ENCODE measurements around the gene ATP1B2. TPM values are rescaled to one million over a fixed set of nuclear protein-coding genes. Genes with fewer than 3 reads are reported as not detected.

The ATP1B2 gene
- 10 to 100 TPM in 1 of 4 donors, 1 to 10 TPM in 3; 3.2 to 20.7 (median 8.0) TPM for total RNA-seq

DNA sequence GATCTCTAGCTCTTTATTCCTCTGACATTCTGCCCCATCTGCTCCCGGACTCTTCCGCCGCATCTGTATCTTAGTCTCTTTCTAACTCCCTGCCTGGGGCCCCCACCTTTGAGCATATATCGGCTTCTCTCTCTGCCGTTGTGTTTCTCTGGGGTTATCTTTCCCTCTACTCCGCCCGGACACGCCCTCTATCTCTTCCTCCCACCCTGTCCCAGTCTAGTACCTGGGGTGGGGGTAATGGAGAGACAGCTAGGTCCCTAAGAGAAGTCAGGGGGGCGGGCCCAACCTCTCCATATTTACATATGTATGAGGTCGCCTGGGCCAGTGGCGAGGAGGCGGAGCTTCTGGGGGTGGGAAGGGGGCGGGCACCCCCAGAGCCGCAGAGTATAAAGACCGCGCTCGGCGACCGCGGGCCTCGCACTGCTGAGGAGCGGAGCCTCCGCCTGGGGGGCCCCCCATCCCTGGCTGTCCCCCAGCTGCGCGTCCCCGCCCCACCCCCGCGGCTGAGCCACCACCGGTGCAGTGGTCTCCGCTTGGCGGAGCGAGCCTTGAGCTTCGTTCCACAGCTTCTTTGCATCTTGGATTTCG, at the start of gene ATP1B2:
Gene ATP1B2, plus strand, starts transcription at position 418 of the 588 bp plus-strand sequence. CDS start 593 bp downstream, outside the sequence.
- intact Hi-C loops (cut with DNase I; ENCODE audit: low total_unique reads): no loop called here
- peak; percentile 72 to 83 for DNase-seq
- no peaks in the 10 kb centered on the region for H3K27me3 ChIP-seq

GRCh38 chr17:7606280-7606679, 44.4 kb upstream of the ATP1B2 start:
- intact Hi-C loops (cut with DNase I; ENCODE audit: low total_unique reads): no loop called here
- Histone ChIP-seq H3K36me3 (no peaks in the 10 kb centered on the region), H3K4me3 (no peak overlapping the region), H3K27me3 (no peaks in the 10 kb centered on the region), H3K4me1 (peaks cover 0 to 7% of the 10 kb centered on the region in 2 donors), H3K9me3 (no peaks in the 10 kb centered on the region), H3K27ac (no peak overlapping the region)
- TF ChIP-seq, protein P1, sequence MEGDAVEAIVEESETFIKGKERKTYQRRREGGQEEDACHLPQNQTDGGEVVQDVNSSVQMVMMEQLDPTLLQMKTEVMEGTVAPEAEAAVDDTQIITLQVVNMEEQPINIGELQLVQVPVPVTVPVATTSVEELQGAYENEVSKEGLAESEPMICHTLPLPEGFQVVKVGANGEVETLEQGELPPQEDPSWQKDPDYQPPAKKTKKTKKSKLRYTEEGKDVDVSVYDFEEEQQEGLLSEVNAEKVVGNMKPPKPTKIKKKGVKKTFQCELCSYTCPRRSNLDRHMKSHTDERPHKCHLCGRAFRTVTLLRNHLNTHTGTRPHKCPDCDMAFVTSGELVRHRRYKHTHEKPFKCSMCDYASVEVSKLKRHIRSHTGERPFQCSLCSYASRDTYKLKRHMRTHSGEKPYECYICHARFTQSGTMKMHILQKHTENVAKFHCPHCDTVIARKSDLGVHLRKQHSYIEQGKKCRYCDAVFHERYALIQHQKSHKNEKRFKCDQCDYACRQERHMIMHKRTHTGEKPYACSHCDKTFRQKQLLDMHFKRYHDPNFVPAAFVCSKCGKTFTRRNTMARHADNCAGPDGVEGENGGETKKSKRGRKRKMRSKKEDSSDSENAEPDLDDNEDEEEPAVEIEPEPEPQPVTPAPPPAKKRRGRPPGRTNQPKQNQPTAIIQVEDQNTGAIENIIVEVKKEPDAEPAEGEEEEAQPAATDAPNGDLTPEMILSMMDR (IDR thresholded peaks at IDR 0.05): no peak
- no peak for TF ChIP-seq POLR2A (IDR thresholded peaks at IDR 0.05)
- DNase-seq: no peak

More for the DNA sequence above, at the start of gene ATP1B2:
- TF ChIP-seq POLR2A (IDR thresholded peaks at IDR 0.05): no peak
- TF ChIP-seq, protein P1 (IDR thresholded peaks at IDR 0.05): no peak
- no peaks in the 10 kb centered on the region for H3K9me3 ChIP-seq
- H3K36me3 ChIP-seq: no peaks in the 10 kb centered on the region
- no peaks in the 10 kb centered on the region for H3K4me1 ChIP-seq
- peak within 1 kb of the TSS; percentile 44 to 55 for H3K4me3 ChIP-seq
- peak within 1 kb of the TSS; percentile 56 to 81 for H3K27ac ChIP-seq

- DNase-seq: no peak
- peaks cover 0 to 16% of the 10 kb centered on the region in 2 donors for H3K4me1 ChIP-seq
- no peak overlapping the region for H3K4me3 ChIP-seq
- intact Hi-C loops (cut with DNase I; ENCODE audit: low total_unique reads): no loop called here
- no peaks in the 10 kb centered on the region for H3K36me3 ChIP-seq
- no peak overlapping the region for H3K27ac ChIP-seq
- TF ChIP-seq POLR2A (IDR thresholded peaks at IDR 0.05): no peak
- TF ChIP-seq, protein P1 (IDR thresholded peaks at IDR 0.05): no peak
- no peaks in the 10 kb centered on the region for H3K27me3 ChIP-seq
- no peaks in the 10 kb centered on the region for H3K9me3 ChIP-seq
Observed at GRCh38 chr17:7610641-7611040, 40.1 kb upstream of the ATP1B2 start.

DNA sequence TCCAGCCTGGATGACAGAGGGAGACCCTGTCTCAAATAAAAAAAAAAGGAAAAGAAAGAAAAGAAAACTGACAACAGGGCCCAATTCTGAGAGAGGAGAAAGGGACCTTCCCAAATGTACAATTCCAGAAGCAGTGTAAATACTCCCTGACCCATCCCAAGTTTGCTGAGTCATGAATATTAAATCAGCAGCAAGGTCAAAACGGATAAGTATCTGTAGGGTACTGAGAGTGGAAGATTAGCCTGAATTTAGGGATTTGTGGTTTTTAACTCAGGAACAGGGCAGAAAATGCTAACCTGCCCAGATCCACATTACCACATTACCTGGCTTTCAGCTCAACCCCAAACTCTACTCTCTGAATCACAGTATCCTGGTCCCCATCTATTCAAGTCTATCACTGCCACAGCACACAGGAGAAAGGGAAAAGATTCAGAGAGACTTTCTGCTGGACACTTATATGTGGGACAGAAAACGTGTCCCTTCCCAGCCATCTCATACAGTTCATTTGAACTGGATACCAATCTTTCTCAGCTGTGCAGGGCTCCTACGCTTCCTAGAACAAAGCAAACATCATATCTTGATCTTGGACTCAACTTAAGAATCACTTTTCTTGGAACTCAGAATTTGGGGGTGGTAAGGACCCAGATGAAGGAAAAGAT, 39.0 kb upstream of the ATP1B2 start:
- Histone ChIP-seq H3K27ac (no peak overlapping the region), H3K4me1 (peaks cover 0 to 16% of the 10 kb centered on the region in 2 donors), H3K9me3 (no peaks in the 10 kb centered on the region), H3K36me3 (no peaks in the 10 kb centered on the region), H3K27me3 (no peaks in the 10 kb centered on the region), H3K4me3 (no peak overlapping the region)
- DNase-seq: no peak
- intact Hi-C loops (cut with DNase I; ENCODE audit: low total_unique reads): no loop called here
- TF ChIP-seq, protein P1 (IDR thresholded peaks at IDR 0.05): no peak
- no peak for TF ChIP-seq POLR2A (IDR thresholded peaks at IDR 0.05)

GRCh38 chr17:7612294-7612640, 38.5 kb upstream of the ATP1B2 start:
- no peaks in the 10 kb centered on the region for H3K36me3 ChIP-seq
- TF ChIP-seq, protein P1 (IDR thresholded peaks at IDR 0.05): no peak
- no peak for TF ChIP-seq POLR2A (IDR thresholded peaks at IDR 0.05)
- no peaks in the 10 kb centered on the region for H3K9me3 ChIP-seq
- no peak overlapping the region for H3K27ac ChIP-seq
- intact Hi-C loops (cut with DNase I; ENCODE audit: low total_unique reads): no loop called here
- no peak for DNase-seq
- H3K4me3 ChIP-seq: no peak overlapping the region
- peaks cover 0 to 16% of the 10 kb centered on the region in 2 donors for H3K4me1 ChIP-seq
- H3K27me3 ChIP-seq: no peaks in the 10 kb centered on the region

Measured in uterus (tissue), 4 donors.